PC-3 (cell line): Measurements from ENCODE around the gene MRC2. TPM values are rescaled to one million over a fixed set of nuclear protein-coding genes. Genes with fewer than 3 reads are reported as not detected.

Source experiments
- ATAC-seq: fragments of 200-7000 bp; cut with Tn5 transposase; 2 replicates; pipeline ENCODE4 v1.9.1; 2020; ENCODE audit warnings: mild to moderate bottlenecking, moderate library complexity
- BruUV-seq: library from RNA; stranded (reverse); fragments of 400-500 nt; replicated peaks from 2 replicates; lab custom pipeline; 2021; lab: Mats Ljungman, UMichigan
- CTCF ChIA-PET: fragments of 300-600 bp; sonication (Branson Sonifier 250); formaldehyde crosslinking; loops from one replicate; lab custom pipeline; 2022; ENCODE audit warnings: antibody characterized with exemption; lab: Charles Lee
- POLR2A ChIA-PET: fragments of 300-600 bp; sonication (Branson Sonifier 250); formaldehyde crosslinking; loops from one replicate; lab custom pipeline; 2022; ENCODE audit warnings: antibody characterized with exemption; ENCODE audit not compliant: unreplicated experiment; lab: Charles Lee
- DNase-seq: peaks from one replicate; pipeline ENCODE4 v3.0.0-alpha.2; 2015
- H2AFZ ChIP-seq: fragments of 300-600 bp; sonication (generic); 2 replicates; pipeline ENCODE4 v1.6.0; 2016; ENCODE audit warnings: antibody characterized with exemption, low read length
- H3F3A ChIP-seq: fragments of 300-600 bp; sonication (generic); one replicate; pipeline ENCODE4 v1.6.0; 2017; ENCODE audit warnings: antibody characterized with exemption, low read length, control low read depth, mild to moderate bottlenecking; ENCODE audit not compliant: unreplicated experiment
- H3K27ac ChIP-seq: fragments of 300-600 bp; sonication (generic); 2 replicates; pipeline ENCODE4 v1.5.1; 2016; ENCODE audit warnings: mild to moderate bottlenecking, low read length
- H3K27me3 ChIP-seq: fragments of 300-600 bp; sonication (generic); 2 replicates; pipeline ENCODE4 v1.6.1; 2016; ENCODE audit warnings: low read length, mixed read lengths
- H3K36me3 ChIP-seq: fragments of 300-600 bp; sonication (generic); 2 replicates; pipeline ENCODE4 v1.6.1; 2016; ENCODE audit warnings: low read depth, mixed run types, low read length, mixed read lengths
- H3K4me1 ChIP-seq: fragments of 300-600 bp; sonication (generic); 2 replicates; pipeline ENCODE4 v1.5.1; 2016; ENCODE audit warnings: low read length; ENCODE audit not compliant: insufficient read depth
- H3K4me2 ChIP-seq: fragments of 300-600 bp; sonication (generic); 2 replicates; pipeline ENCODE4 v1.6.0; 2016; ENCODE audit warnings: low read length
- H3K4me3 ChIP-seq: fragments of 300-600 bp; sonication (generic); 2 replicates; pipeline ENCODE4 v1.5.1; 2016; ENCODE audit warnings: mild to moderate bottlenecking, low read length, mixed read lengths
- H3K79me2 ChIP-seq: fragments of 300-600 bp; sonication (generic); 2 replicates; pipeline ENCODE4 v1.6.1; 2017; ENCODE audit warnings: low read length, mixed read lengths
- H3K9ac ChIP-seq: fragments of 300-600 bp; sonication (generic); 2 replicates; pipeline ENCODE4 v1.6.0; 2016; ENCODE audit warnings: mild to moderate bottlenecking, low read length
- H3K9me2 ChIP-seq: fragments of 300-600 bp; sonication (generic); replicated peaks from 2 replicates; pipeline ENCODE4 v1.6.1; 2016; ENCODE audit warnings: mixed run types, low read length, mixed read lengths
- H3K9me3 ChIP-seq: fragments of 300-600 bp; sonication (generic); 2 replicates; pipeline ENCODE4 v1.6.1; 2016; ENCODE audit warnings: low read length, mixed read lengths
- H4K20me1 ChIP-seq: fragments of 300-600 bp; sonication (generic); 2 replicates; pipeline ENCODE4 v1.6.1; 2016; ENCODE audit warnings: low read length, mixed read lengths
- EZH2 ChIP-seq: fragments of 300-600 bp; sonication (generic); IDR thresholded peaks from one replicate; pipeline ENCODE4 v1.6.1; 2017; ENCODE audit warnings: antibody characterized with exemption, mild to moderate bottlenecking, low read length; ENCODE audit not compliant: unreplicated experiment
- EZH2phosphoT487 ChIP-seq: fragments of 300-600 bp; sonication (generic); IDR thresholded peaks from 2 replicates; pipeline ENCODE4 v1.6.1; 2018; ENCODE audit warnings: mild to moderate bottlenecking, antibody characterized with exemption, low read length, borderline replicate concordance
- intact Hi-C: fragments of 100-400 bp; cut with micrococcal nuclease; formaldehyde crosslinking; loops from 2 replicates; pipeline ENCODE4 v1.9.0; 2023
- total RNA-seq: library from RNA; depleted of rRNA; stranded (reverse); fragments of >200 nt; gene quantifications from 2 replicates; pipeline ENCODE4 v1.2.3, GENCODE V29; 2014
- TF ChIP-seq, protein P1 (sequence below): fragments of 300-600 bp; sonication (generic); conservative IDR thresholded peaks from 2 replicates; pipeline ENCODE4 v1.5.1; 2017; ENCODE audit warnings: antibody characterized with exemption, low read depth, mild to moderate bottlenecking, low read length

Gene MRC2
- total RNA-seq, 1 experiment from 2014 or later: 13.5 TPM

DNA sequence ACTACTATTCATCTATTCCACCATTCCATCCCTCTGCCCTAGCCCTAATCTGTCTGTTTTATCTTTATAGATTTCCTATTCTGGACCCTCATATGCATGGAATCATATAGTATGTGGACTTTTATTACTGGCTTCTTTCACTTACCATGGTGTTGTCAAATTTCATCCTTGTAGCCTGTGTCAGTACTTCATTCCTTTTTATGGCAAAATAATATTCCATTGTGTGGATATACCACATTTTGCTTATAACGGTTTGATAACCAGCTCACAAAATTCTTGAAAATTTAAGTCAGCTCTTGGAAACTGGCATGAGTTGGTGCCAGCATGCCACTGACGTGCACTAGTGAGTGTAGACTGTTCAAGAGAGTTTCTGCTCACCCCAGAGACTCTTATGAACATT, 30.3 kb upstream of the MRC2 start:
- Histone ChIP-seq H3K9ac (no peak overlapping the region), H3K9me3 (no peaks in the 10 kb centered on the region), H3K4me2 (no peak overlapping the region), H3K27ac (no peak overlapping the region), H3K27me3 (no peaks in the 10 kb centered on the region), H3K36me3 (peaks cover 46% of the 10 kb centered on the region), H2AFZ (no peak overlapping the region), H3K4me3 (no peak overlapping the region), H3K9me2 (no peaks in the 10 kb centered on the region), H4K20me1 (no peaks in the 10 kb centered on the region), H3K4me1 (peaks cover 10% of the 10 kb centered on the region), H3F3A (no peaks in the 10 kb centered on the region), H3K79me2 (no peaks in the 10 kb centered on the region)
- intact Hi-C loops: no loop called here
- ChIA-PET POLR2A (no interaction called here), CTCF (no interaction called here)
- DNase-seq: no peak
- TF ChIP-seq, protein P1, sequence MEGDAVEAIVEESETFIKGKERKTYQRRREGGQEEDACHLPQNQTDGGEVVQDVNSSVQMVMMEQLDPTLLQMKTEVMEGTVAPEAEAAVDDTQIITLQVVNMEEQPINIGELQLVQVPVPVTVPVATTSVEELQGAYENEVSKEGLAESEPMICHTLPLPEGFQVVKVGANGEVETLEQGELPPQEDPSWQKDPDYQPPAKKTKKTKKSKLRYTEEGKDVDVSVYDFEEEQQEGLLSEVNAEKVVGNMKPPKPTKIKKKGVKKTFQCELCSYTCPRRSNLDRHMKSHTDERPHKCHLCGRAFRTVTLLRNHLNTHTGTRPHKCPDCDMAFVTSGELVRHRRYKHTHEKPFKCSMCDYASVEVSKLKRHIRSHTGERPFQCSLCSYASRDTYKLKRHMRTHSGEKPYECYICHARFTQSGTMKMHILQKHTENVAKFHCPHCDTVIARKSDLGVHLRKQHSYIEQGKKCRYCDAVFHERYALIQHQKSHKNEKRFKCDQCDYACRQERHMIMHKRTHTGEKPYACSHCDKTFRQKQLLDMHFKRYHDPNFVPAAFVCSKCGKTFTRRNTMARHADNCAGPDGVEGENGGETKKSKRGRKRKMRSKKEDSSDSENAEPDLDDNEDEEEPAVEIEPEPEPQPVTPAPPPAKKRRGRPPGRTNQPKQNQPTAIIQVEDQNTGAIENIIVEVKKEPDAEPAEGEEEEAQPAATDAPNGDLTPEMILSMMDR: no peak
- TF ChIP-seq EZH2 (no peak), EZH2phosphoT487 (no peak)
- no TSS peak for BruUV-seq
- no peak for ATAC-seq

DNA sequence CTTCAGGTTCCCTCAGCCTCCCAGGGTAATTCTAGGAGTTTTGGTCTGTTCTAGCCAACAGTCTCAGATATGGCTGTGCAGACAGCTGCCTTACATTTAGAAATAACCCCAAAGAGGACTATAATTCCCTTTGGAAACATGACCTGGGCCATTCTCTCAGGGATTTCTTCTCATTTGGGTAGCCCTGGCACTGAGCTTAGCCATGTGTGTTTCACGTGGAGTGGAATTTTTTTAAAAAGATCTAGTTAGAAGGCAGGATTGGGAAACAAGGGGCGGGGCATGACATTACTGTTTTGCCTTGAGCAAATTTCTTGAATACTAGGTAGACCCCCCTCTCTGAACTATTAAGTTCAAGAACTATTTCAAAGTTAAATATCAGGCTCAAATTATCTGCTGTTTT, 29.6 kb upstream of the MRC2 start:
- H3K27me3 ChIP-seq: no peaks in the 10 kb centered on the region
- no peaks in the 10 kb centered on the region for H3F3A ChIP-seq
- H4K20me1 ChIP-seq: no peaks in the 10 kb centered on the region
- H3K9me2 ChIP-seq: no peaks in the 10 kb centered on the region
- no peaks in the 10 kb centered on the region for H3K9me3 ChIP-seq
- no peak overlapping the region for H3K4me2 ChIP-seq
- H3K27ac ChIP-seq: no peak overlapping the region
- ChIA-PET CTCF (no interaction called here), POLR2A (no interaction called here)
- TF ChIP-seq EZH2 (no peak), EZH2phosphoT487 (no peak)
- TF ChIP-seq, protein P1: no peak
- H3K4me1 ChIP-seq: peaks cover 2% of the 10 kb centered on the region; the same call in 1 of the 2 replicates
- H3K36me3 ChIP-seq: peaks cover 50% of the 10 kb centered on the region
- BruUV-seq: no TSS peak
- intact Hi-C loops: no loop called here
- no peak overlapping the region for H2AFZ ChIP-seq
- DNase-seq (no peak), ATAC-seq (no peak)
- H3K79me2 ChIP-seq: no peaks in the 10 kb centered on the region
- H3K9ac ChIP-seq: no peak overlapping the region
- H3K4me3 ChIP-seq: no peak overlapping the region

DNA sequence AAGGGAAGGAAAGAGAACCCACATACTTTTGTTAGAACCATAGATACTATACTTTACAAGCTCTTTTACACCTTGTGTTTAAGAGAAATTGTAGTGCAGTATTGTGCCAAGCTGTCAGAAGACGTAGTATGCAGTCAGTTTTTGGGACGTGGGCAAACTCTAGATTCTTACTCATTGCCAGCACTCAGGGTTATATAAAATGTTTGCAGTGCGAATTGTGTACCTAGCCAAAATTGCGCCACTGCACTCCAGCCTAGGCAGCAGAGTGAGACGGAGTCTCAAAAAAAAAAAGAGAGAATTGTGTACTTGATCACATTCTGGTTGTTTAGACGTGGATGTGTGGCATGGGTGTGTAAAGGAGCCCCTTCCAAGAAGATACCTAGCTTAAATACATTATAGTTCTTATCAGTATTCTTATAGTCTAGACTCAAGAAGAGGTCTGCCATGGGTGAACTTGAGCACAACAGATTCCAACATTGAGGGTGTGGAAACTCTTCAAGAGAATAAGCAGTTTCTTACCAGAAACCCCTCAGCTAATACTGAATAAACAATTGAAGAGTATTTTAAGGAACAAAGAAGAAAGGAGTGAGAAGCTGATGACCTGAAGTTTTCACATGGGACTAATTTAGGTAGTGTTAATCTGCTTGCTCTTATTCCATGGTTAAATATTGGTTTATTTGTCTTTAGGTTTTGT, 27.4 kb upstream of the MRC2 start:
- no peaks in the 10 kb centered on the region for H3K4me1 ChIP-seq
- H4K20me1 ChIP-seq: no peaks in the 10 kb centered on the region
- H2AFZ ChIP-seq: no peak overlapping the region
- no peaks in the 10 kb centered on the region for H3K79me2 ChIP-seq
- no peak overlapping the region for H3K27ac ChIP-seq
- H3K36me3 ChIP-seq: peaks cover 47% of the 10 kb centered on the region
- no peak overlapping the region for H3K9ac ChIP-seq
- ChIA-PET POLR2A (no interaction called here), CTCF (no interaction called here)
- no TSS peak for BruUV-seq
- no peak overlapping the region for H3K4me3 ChIP-seq
- intact Hi-C loops: no loop called here
- no peak for ATAC-seq
- H3K27me3 ChIP-seq: no peaks in the 10 kb centered on the region
- no peaks in the 10 kb centered on the region for H3F3A ChIP-seq
- DNase-seq: no peak
- H3K9me2 ChIP-seq: no peaks in the 10 kb centered on the region
- TF ChIP-seq EZH2phosphoT487 (no peak), EZH2 (no peak)
- TF ChIP-seq, protein P1: no peak
- H3K4me2 ChIP-seq: no peak overlapping the region
- no peaks in the 10 kb centered on the region for H3K9me3 ChIP-seq
